Smooth muscle cell (in vitro differentiated cells): ENCODE data around the gene PRR5L. TPM values are rescaled to one million over a fixed set of nuclear protein-coding genes. Genes with fewer than 3 reads are reported as not detected.

Experiments
- DNase-seq: peaks from one replicate; lab custom pipeline; 2025; ENCODE audit not compliant: unreplicated experiment; lab: John Stamatoyannopoulos, UW
- H2AFZ ChIP-seq: fragments of 200-600 bp; sonication (generic); 2 replicates; pipeline ENCODE4 v1.6.0; 2016; ENCODE audit warnings: antibody characterized with exemption, low read depth, mild to moderate bottlenecking
- H3F3A ChIP-seq: fragments of 200-600 bp; sonication (generic); 2 replicates; pipeline ENCODE4 v1.6.0; 2017; ENCODE audit warnings: antibody characterized with exemption, low read depth
- H3K27ac ChIP-seq: fragments of 200-600 bp; sonication (generic); 2 replicates; pipeline ENCODE4 v1.5.1; 2016; ENCODE audit warnings: low read depth, mild to moderate bottlenecking
- H3K27me3 ChIP-seq: fragments of 200-600 bp; sonication (generic); 2 replicates; pipeline ENCODE4 v1.6.1; 2016; ENCODE audit warnings: low read depth, mild to moderate bottlenecking
- H3K36me3 ChIP-seq: fragments of 200-600 bp; sonication (generic); 2 replicates; pipeline ENCODE4 v1.5.1; 2016; ENCODE audit warnings: low read depth
- H3K4me1 ChIP-seq: fragments of 200-600 bp; sonication (generic); 2 replicates; pipeline ENCODE4 v1.5.1; 2016; ENCODE audit warnings: low read depth
- H3K4me2 ChIP-seq: fragments of 200-600 bp; sonication (generic); 2 replicates; pipeline ENCODE4 v1.6.0; 2016; ENCODE audit warnings: mild to moderate bottlenecking
- H3K4me3 ChIP-seq: fragments of 200-600 bp; sonication (generic); 2 replicates; pipeline ENCODE4 v1.5.1; 2016; ENCODE audit warnings: mild to moderate bottlenecking
- H3K79me2 ChIP-seq: fragments of 200-600 bp; sonication (generic); 2 replicates; pipeline ENCODE4 v1.6.0; 2016; ENCODE audit warnings: low read depth, mild to moderate bottlenecking
- H3K9ac ChIP-seq: fragments of 200-600 bp; sonication (generic); 2 replicates; pipeline ENCODE4 v1.6.0; 2016; ENCODE audit warnings: low read depth
- H3K9me3 ChIP-seq: fragments of 200-600 bp; sonication (generic); replicated peaks from 2 replicates; pipeline ENCODE4 v1.5.1; 2016; ENCODE audit warnings: low read depth
- H4K20me1 ChIP-seq: fragments of 200-600 bp; sonication (generic); 2 replicates; pipeline ENCODE4 v1.6.0; 2016; ENCODE audit warnings: low read depth
- WGBS: methylation state at CpG from one replicate; pipeline ENCODE4 v1.1.7; 2016; ENCODE audit warnings: low lambda C conversion rate; 5-methylcytosine and 5-hydroxymethylcytosine counted together
- polyA plus RNA-seq: library from polyadenylated mRNA; unstranded; fragments of >200 nt; fragmentation: Nextera tagmentation; extraction: Ambion mirVana; gene quantifications from 2 replicates; pipeline ENCODE4 v1.2.1, GENCODE V29; 2016
- total RNA-seq: library from RNA; depleted of rRNA; stranded (reverse); fragments of >200 nt; gene quantifications from 2 replicates; pipeline ENCODE4 v1.2.3, GENCODE V29; 2014
- TF ChIP-seq, protein P1 (sequence below): fragments of 200-600 bp; sonication (generic); IDR thresholded peaks from 2 replicates; pipeline ENCODE4 v1.5.1; 2017; ENCODE audit warnings: borderline replicate concordance, mild to moderate bottlenecking, antibody characterized with exemption; ENCODE audit not compliant: insufficient read depth, poor library complexity, severe bottlenecking

The PRR5L gene
- total and polyA plus RNA-seq, 2 experiments from 2014 or later: 21.4 to 41.4 TPM

DNA sequence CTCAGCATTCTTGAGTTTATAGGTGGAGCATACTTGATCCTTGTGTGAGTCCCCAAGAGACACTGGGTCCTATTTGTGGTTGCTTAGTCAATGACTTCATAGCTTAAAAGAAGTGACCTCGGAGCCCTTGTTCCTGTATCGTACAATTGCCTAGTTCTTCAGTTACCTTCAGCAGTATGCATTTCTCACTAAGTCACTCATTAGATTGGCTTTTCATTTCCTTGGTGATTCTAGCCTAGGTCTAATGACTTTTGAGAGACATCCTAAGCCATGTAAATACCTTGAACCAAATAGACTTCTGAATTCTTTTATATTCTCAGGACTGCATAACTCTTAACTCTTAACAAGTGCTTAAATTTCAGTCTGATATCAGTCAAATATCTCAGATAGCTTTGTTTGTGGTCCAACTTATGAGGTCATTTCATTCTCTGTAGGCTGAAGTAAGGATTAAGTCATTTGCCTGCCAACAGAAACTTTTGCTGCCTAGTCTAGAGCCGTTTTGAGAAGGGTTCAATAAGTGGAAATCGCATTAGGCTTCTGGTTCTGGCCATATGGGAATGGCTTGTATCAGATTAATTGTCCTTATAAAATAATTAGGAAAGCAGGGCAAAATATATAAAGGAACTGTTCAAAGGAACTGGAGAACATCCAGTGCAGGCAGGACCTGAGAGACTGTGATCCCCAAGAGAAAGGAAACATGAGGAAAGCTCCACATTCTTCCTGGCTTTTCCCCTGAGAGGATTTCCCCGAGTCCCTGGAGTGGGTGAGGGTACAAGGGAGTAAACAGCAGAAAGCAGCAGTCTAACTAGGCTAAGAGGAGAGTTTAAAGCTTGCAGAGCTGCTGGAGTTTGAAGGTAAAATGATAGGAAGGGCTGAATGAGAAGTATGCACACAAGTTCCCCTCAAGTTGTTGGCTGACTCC lies 174.1 kb downstream of the PRR5L start:
- Histone ChIP-seq H4K20me1 (no peaks in the 10 kb centered on the region), H3K9ac (peak overlapping the region; percentile 15), H3K27ac (peak overlapping the region; percentile 79), H3K79me2 (no peaks in the 10 kb centered on the region), H3K36me3 (no peaks in the 10 kb centered on the region), H3K9me3 (no peaks in the 10 kb centered on the region), H3K4me1 (peaks cover 23% of the 10 kb centered on the region), H3K4me3 (no peak overlapping the region), H3K4me2 (peak overlapping the region; percentile 60), H3K27me3 (no peaks in the 10 kb centered on the region), H3F3A (peaks cover 15% of the 10 kb centered on the region), H2AFZ (no peak overlapping the region)
- TF ChIP-seq, protein P1, sequence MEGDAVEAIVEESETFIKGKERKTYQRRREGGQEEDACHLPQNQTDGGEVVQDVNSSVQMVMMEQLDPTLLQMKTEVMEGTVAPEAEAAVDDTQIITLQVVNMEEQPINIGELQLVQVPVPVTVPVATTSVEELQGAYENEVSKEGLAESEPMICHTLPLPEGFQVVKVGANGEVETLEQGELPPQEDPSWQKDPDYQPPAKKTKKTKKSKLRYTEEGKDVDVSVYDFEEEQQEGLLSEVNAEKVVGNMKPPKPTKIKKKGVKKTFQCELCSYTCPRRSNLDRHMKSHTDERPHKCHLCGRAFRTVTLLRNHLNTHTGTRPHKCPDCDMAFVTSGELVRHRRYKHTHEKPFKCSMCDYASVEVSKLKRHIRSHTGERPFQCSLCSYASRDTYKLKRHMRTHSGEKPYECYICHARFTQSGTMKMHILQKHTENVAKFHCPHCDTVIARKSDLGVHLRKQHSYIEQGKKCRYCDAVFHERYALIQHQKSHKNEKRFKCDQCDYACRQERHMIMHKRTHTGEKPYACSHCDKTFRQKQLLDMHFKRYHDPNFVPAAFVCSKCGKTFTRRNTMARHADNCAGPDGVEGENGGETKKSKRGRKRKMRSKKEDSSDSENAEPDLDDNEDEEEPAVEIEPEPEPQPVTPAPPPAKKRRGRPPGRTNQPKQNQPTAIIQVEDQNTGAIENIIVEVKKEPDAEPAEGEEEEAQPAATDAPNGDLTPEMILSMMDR: no peak
- WGBS: 49% methylated on average over 5 of the region's 5 CpGs
- no peak for DNase-seq

DNA sequence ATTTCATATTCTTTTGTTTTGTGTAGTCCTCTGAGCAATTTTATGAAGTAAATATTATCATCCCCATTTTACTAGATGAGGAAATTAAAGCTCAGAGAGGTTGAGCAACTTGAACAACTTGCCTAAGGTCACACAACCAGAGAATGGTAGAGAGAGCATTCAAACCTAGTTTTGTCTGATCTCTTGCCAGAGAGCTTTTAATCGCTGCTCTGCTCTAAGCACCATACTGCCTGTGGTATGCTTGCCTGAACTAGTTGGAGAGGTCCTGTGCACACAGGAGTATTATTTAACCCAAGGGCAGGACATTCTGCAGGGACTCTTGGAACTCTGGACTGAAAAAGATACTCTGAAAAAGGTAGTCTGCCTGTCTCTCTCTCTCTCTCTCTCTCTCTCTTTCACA lies 175.5 kb downstream of the PRR5L start:
- no peaks in the 10 kb centered on the region for H3K79me2 ChIP-seq
- no peaks in the 10 kb centered on the region for H3K36me3 ChIP-seq
- peaks cover 23% of the 10 kb centered on the region for H3K4me1 ChIP-seq
- no peak for DNase-seq
- H3F3A ChIP-seq: peaks cover 14% of the 10 kb centered on the region
- TF ChIP-seq, protein P1: no peak
- WGBS: 73% methylated on average over 1 of the region's 1 CpG
- H2AFZ ChIP-seq: no peak overlapping the region
- no peaks in the 10 kb centered on the region for H4K20me1 ChIP-seq
- no peak overlapping the region for H3K4me3 ChIP-seq
- no peaks in the 10 kb centered on the region for H3K27me3 ChIP-seq
- no peak overlapping the region for H3K27ac ChIP-seq
- no peak overlapping the region for H3K4me2 ChIP-seq
- H3K9ac ChIP-seq: no peak overlapping the region
- H3K9me3 ChIP-seq: no peaks in the 10 kb centered on the region

DNA sequence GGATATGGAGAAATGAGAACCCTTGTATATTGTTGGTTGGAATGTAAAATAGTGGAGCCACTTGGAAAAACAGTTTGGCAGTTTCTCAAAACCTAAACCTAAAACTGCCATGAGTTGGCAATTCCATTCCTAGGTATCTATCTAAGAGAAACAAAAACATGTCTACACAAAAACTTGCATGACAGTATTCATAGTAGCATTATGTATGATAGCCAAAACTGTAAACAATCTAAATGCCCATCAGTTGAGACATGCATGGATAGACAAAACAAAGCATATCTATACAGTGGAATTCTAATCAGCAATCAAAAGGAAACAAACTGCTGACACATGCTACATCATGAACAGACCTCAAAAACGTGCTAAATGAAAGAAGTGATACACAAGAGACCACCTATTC lies 179.1 kb downstream of the PRR5L start:
- no peaks in the 10 kb centered on the region for H3K79me2 ChIP-seq
- H3K9ac ChIP-seq: no peak overlapping the region
- 26% methylated on average over 1 of the region's 1 CpG for WGBS
- no peaks in the 10 kb centered on the region for H3K9me3 ChIP-seq
- no peak overlapping the region for H3K27ac ChIP-seq
- peaks cover 3% of the 10 kb centered on the region for H3F3A ChIP-seq
- no peak for DNase-seq
- peaks cover 3% of the 10 kb centered on the region for H3K4me1 ChIP-seq
- no peak overlapping the region for H3K4me2 ChIP-seq
- H3K4me3 ChIP-seq: no peak overlapping the region
- TF ChIP-seq, protein P1: no peak
- no peaks in the 10 kb centered on the region for H4K20me1 ChIP-seq
- no peaks in the 10 kb centered on the region for H3K36me3 ChIP-seq
- H2AFZ ChIP-seq: no peak overlapping the region
- no peaks in the 10 kb centered on the region for H3K27me3 ChIP-seq
